HFF-Myc (cell line): ENCODE results near the gene MAPK9.

Experiments
- DNase-seq: peaks from one replicate; pipeline ENCODE4 v3.0.0-alpha.2; 2011; ENCODE audit warnings: low read depth; ENCODE audit errors: extremely low read depth
- H3K4me3 ChIP-seq: replicated peaks from 2 replicates; pipeline ENCODE4 v1.5.1; 2011; ENCODE audit warnings: low read depth, mild to moderate bottlenecking, control low read depth, low read length
- CTCF ChIP-seq: IDR thresholded peaks from 2 replicates; pipeline ENCODE4 v1.5.1; 2012; ENCODE audit warnings: mild to moderate bottlenecking, low read depth, low read length, control low read depth; ENCODE audit errors: missing control alignments

Gene MAPK9

GRCh38 chr5:180238631-180239030 lies 53.3 kb downstream of the MAPK9 start:
- H3K4me3 ChIP-seq = no peak overlapping the region
- no peak for DNase-seq
- TF ChIP-seq CTCF = no peak

DNA sequence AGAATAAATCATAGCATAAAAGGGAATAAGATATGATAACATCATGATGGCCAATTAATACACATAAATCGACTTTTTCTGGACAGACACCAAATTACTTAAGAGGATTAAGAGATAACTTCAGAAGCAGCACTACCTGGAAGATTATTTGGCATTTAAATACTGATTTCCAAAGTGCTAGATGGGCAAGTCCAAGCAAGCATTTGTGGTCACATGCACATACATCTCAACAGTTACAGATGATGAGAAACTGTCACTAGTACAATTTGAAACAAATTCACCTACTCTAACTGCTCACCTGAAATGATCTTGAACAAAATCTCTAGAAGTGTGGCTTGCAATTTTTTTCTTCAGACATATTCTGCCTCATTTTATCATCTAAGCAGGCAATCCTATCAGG lies 56.0 kb downstream of the MAPK9 start:
- no peak for DNase-seq
- H3K4me3 ChIP-seq = no peak overlapping the region
- no peak for TF ChIP-seq CTCF

- no peak for TF ChIP-seq CTCF
- DNase-seq = no peak
- no peak overlapping the region for H3K4me3 ChIP-seq
Measured at GRCh38 chr5:180235077-180235476, 56.8 kb downstream of the MAPK9 start.

DNA sequence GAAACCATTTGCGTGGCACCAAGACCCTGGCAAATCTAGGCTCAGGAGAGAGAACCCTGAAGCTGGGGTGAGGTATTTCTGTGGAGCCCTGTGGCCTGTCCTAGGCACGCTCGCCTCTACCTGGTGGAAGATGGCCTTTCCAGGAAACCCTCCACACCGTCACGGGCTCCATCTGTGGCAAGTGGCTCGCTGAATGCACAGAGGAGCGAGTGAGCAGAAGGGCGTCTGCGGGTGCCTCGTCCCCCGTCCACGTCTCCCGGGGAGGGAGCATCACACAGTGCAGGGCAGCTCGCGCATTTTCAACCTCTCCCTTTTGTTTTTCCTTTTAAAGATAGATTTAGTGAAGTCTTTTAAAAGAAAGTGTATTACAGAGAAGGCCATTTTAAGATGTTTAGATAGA lies 57.6 kb downstream of the MAPK9 start:
- no peak overlapping the region for H3K4me3 ChIP-seq
- no peak for DNase-seq
- TF ChIP-seq CTCF = no peak

DNA sequence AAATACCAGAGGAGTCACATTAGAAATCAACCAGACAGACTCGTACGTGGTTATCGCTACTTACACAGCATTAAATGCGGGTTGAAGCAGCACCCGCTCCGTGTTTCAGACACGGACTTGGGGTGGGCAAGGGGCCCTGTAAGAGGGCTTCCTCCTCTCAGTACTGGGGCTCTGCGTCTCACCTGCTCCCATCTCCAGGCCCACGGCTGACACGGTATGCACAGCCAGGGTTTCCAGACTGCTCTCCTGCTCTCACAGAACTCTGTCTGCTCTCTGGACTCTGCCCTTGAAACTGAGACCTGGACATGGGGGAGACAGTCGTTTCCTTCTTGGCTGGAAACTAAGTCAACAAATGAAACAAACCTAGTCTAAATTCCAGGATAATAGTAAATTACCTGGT lies 58.2 kb downstream of the MAPK9 start:
- TF ChIP-seq CTCF = no peak

GRCh38 chr5:180230017-180230416 lies 61.9 kb downstream of the MAPK9 start:
- no peak overlapping the region for H3K4me3 ChIP-seq
- no peak for DNase-seq
- no peak for TF ChIP-seq CTCF

More for the DNA sequence above, 58.2 kb downstream of the MAPK9 start:
- DNase-seq = no peak
- no peak overlapping the region for H3K4me3 ChIP-seq

GRCh38 chr5:180222056-180222455 lies 69.8 kb downstream of the MAPK9 start:
- TF ChIP-seq CTCF = no peak
- no peak overlapping the region for H3K4me3 ChIP-seq
- DNase-seq = no peak
